GM23338 (cell line): ENCODE results near the gene KLHL21. TPM values are rescaled to one million over a fixed set of nuclear protein-coding genes. Genes with fewer than 3 reads are reported as not detected.

Experiments used
- ATAC-seq: fragments of 200-7000 bp; cut with Tn5 transposase; 3 replicates; pipeline ENCODE4 v1.9.1; 2020
- DNase-seq: peaks from one replicate; pipeline ENCODE4 v3.0.0-alpha.2; 2015; ENCODE audit warnings: low spot score
- H2AFZ ChIP-seq: fragments of 200-600 bp; sonication (generic); 2 replicates; pipeline ENCODE4 v1.8.0; 2016; ENCODE audit warnings: antibody characterized with exemption, mild to moderate bottlenecking, moderate library complexity
- H3F3A ChIP-seq: fragments of 200-600 bp; sonication (generic); replicated peaks from 2 replicates; pipeline ENCODE4 v1.8.0; 2017; ENCODE audit warnings: antibody characterized with exemption, mixed run types, low read depth
- H3K27ac ChIP-seq: fragments of 200-600 bp; sonication (generic); 2 replicates; pipeline ENCODE4 v1.6.1; 2016; ENCODE audit warnings: low read depth
- H3K27me3 ChIP-seq: fragments of 200-600 bp; sonication (generic); 2 replicates; pipeline ENCODE4 v1.8.0; 2016; ENCODE audit warnings: mild to moderate bottlenecking, mixed run types, moderate library complexity; ENCODE audit not compliant: insufficient read depth
- H3K36me3 ChIP-seq: fragments of 200-600 bp; sonication (generic); 2 replicates; pipeline ENCODE4 v1.8.0; 2016; ENCODE audit warnings: mild to moderate bottlenecking; ENCODE audit not compliant: insufficient read depth
- H3K4me1 ChIP-seq: fragments of 200-600 bp; sonication (generic); 2 replicates; pipeline ENCODE4 v1.8.0; 2016; ENCODE audit warnings: mild to moderate bottlenecking, moderate library complexity; ENCODE audit not compliant: insufficient read depth
- H3K4me2 ChIP-seq: fragments of 200-600 bp; sonication (generic); 2 replicates; pipeline ENCODE4 v1.7.1; 2017; ENCODE audit warnings: mixed run types
- H3K4me3 ChIP-seq: fragments of 200-600 bp; sonication (generic); 2 replicates; pipeline ENCODE4 v1.6.1; 2016; ENCODE audit warnings: mixed run types
- H3K79me2 ChIP-seq: fragments of 200-600 bp; sonication (generic); replicated peaks from 2 replicates; pipeline ENCODE4 v1.8.0; 2017; ENCODE audit warnings: mild to moderate bottlenecking; ENCODE audit not compliant: insufficient read depth
- H3K9me2 ChIP-seq: fragments of 200-600 bp; sonication (generic); 2 replicates; pipeline ENCODE4 v1.8.0; 2017; ENCODE audit not compliant: insufficient read depth
- H4K20me1 ChIP-seq: fragments of 200-600 bp; sonication (generic); replicated peaks from 2 replicates; pipeline ENCODE4 v1.8.0; 2017; ENCODE audit warnings: mild to moderate bottlenecking; ENCODE audit not compliant: insufficient read depth
- H3K27ac Mint-ChIP-seq: 2 replicates; pipeline ENCODE4 v1.8.0; 2020; ENCODE audit warnings: inconsistent platforms, mild to moderate bottlenecking, moderate library complexity, mixed read lengths
- H3K27me3 Mint-ChIP-seq: 3 replicates; pipeline ENCODE4 v1.8.0; 2022; ENCODE audit warnings: low read depth, mild to moderate bottlenecking, moderate library complexity, mixed read lengths, inconsistent platforms; ENCODE audit not compliant: insufficient read depth, poor library complexity
- H3K36me3 Mint-ChIP-seq: 3 replicates; pipeline ENCODE4 v1.8.0; 2021; ENCODE audit warnings: low read depth, mild to moderate bottlenecking, inconsistent platforms, moderate library complexity, mixed read lengths
- H3K4me1 Mint-ChIP-seq: 3 replicates; pipeline ENCODE4 v1.8.0; 2020; ENCODE audit warnings: mild to moderate bottlenecking, inconsistent platforms, mixed read lengths
- H3K4me3 Mint-ChIP-seq: 3 replicates; pipeline ENCODE4 v1.8.0; 2021; ENCODE audit warnings: moderate library complexity, mild to moderate bottlenecking, inconsistent platforms, mixed read lengths
- H3K9me3 Mint-ChIP-seq: 3 replicates; pipeline ENCODE4 v1.8.0; 2020; ENCODE audit warnings: moderate library complexity, mild to moderate bottlenecking, inconsistent platforms, mixed read lengths
- CREB1 ChIP-seq: fragments of 250-450 bp; sonication (Bioruptor Pico); IDR thresholded peaks from 2 replicates; pipeline ENCODE4 v1.5.0; 2020; ENCODE audit warnings: low read depth, mild to moderate bottlenecking, moderate library complexity
- EZH2 ChIP-seq: fragments of 200-600 bp; sonication (generic); IDR thresholded peaks from one replicate; pipeline ENCODE4 v1.8.0; 2017; ENCODE audit warnings: antibody characterized with exemption, mild to moderate bottlenecking, low read depth; ENCODE audit not compliant: unreplicated experiment
- EZH2phosphoT487 ChIP-seq: fragments of 200-600 bp; sonication (generic); IDR thresholded peaks from one replicate; pipeline ENCODE4 v1.8.1; 2018; ENCODE audit warnings: antibody characterized with exemption; ENCODE audit not compliant: unreplicated experiment
- JUNB ChIP-seq: IDR thresholded peaks from one replicate; pipeline ENCODE4 v1.6.1; 2016; ENCODE audit warnings: antibody characterized with exemption; ENCODE audit not compliant: unreplicated experiment
- NANOG ChIP-seq: IDR thresholded peaks from 2 replicates; pipeline ENCODE4 v1.6.1; 2016; ENCODE audit warnings: antibody characterized with exemption, borderline replicate concordance
- POLR2AphosphoS5 ChIP-seq: IDR thresholded peaks from 2 replicates; pipeline ENCODE4 v1.6.1; 2016; ENCODE audit warnings: antibody characterized with exemption, low read depth
- STAT1 ChIP-seq: IDR thresholded peaks from one replicate; pipeline ENCODE4 v1.6.1; 2016; ENCODE audit warnings: antibody characterized with exemption; ENCODE audit not compliant: unreplicated experiment
- ZNF114 ChIP-seq: fragments of 250-450 bp; sonication (Bioruptor Pico); IDR thresholded peaks from 2 replicates; pipeline ENCODE4 v1.5.0; 2020; ENCODE audit warnings: mild to moderate bottlenecking, moderate library complexity
- ZNF331 ChIP-seq: fragments of 250-450 bp; sonication (Bioruptor Pico); IDR thresholded peaks from 2 replicates; pipeline ENCODE4 v1.5.0; 2020; ENCODE audit warnings: low read depth, mild to moderate bottlenecking, moderate library complexity
- polyA plus RNA-seq: library from polyadenylated mRNA; unstranded; fragments of >200 nt; fragmentation: Nextera tagmentation; extraction: Ambion mirVana; gene quantifications from 2 replicates; pipeline ENCODE4 v1.2.1, GENCODE V29; 2016
- total RNA-seq: library from RNA; depleted of rRNA; stranded (reverse); fragments of >200 nt; shearing (Covaris generic); gene quantifications from 2 replicates; pipeline ENCODE4 v1.2.3, GENCODE V29; 2014
- TF ChIP-seq, protein P1 (sequence below): IDR thresholded peaks from one replicate; pipeline ENCODE4 v1.6.1; 2018; ENCODE audit warnings: antibody characterized with exemption; ENCODE audit not compliant: unreplicated experiment
- TF ChIP-seq, protein P2 (sequence below): IDR thresholded peaks from 2 replicates; pipeline ENCODE4 v1.6.1; 2016; ENCODE audit warnings: antibody characterized with exemption
- TF ChIP-seq, protein P3 (sequence below), 2 experiments: fragments of 200-600 bp in 1 of 2; sonication (generic) in 1 of 2; conservative IDR thresholded peaks; 2 replicates each; pipeline versions ENCODE4 v1.5.1 to v1.6.1; 2016 to 2017; ENCODE audit warnings: antibody characterized with exemption in 2 of 2, low read depth in 2 of 2, mild to moderate bottlenecking in 2 of 2, moderate library complexity in 1 of 2

KLHL21 gene
- total and polyA plus RNA-seq, 2 experiments from 2014 or later = 7.3 to 35.9 TPM

DNA sequence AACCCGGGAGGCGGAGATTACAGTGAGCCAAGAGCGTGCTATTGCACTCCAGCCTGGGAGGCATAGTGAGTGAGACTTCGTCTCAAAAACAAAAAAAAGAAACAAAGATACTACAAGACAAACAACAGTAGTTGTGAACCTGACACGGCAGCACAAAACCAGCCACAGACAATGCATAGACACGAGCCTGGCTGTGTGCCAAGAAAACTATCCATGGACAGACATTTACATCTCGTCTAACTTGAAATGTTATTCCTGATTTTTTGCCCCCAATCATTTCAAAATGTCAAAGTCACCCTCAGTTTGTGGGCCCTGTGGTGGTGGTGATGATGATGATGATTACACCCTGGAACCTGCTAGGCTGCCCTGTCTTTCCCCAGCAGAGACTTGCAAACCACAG lies 6.3 kb downstream of the KLHL21 start (continued):
- TF ChIP-seq ZNF114 (CRISPR knock-in tag) (no peak), EZH2phosphoT487 (no peak), POLR2AphosphoS5 (no peak)

DNA sequence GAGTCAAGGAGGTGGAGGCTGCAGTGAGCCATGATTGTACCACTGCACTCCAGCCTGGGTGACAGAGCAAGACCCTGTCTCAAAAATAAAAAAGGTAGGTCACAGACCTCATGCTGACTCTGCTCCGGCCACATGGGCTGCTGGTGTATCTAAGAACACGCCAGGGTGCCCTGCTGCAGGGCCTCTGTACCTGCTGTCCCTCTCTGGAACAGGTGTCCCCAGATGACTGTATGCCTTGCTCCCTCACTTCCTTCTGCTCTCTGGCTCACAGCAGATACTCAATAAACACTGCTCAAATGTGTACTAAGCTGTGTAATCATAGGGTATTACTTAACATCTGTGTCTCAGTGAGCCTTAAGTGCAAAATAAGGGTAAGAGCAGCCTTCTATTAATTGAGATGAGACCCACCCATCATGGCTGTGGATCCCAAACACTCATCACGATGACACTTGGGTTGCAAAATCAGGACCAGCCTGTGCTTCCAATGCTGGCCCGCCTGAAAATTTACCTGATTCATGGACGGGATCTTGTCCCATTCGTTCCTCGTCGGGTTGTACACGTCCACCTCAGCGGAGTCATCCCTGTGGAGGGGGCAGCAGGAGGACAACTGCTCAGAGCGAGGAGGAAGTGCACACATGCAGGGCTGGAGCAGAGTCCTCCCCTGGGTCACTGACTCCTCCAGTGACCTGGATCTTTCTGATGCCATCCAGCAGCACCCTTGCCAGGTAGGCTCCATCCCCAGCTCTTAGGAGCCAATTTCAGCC lies 7.5 kb downstream of the KLHL21 start:
- no peaks in the 10 kb centered on the region for H3K9me3 Mint-ChIP-seq
- H3K27ac Mint-ChIP-seq = no peak overlapping the region
- H3K79me2 ChIP-seq = peaks cover 39% of the 10 kb centered on the region
- H3K27ac ChIP-seq = no peak overlapping the region
- no peak overlapping the region for H3K4me2 ChIP-seq
- H2AFZ ChIP-seq = no peak overlapping the region
- H3F3A ChIP-seq = 0 out of 2 replicates have a peak, but pooled peaks cover 4% of the 10 kb centered on the region
- no peak overlapping the region for H3K4me3 Mint-ChIP-seq
- H3K4me1 ChIP-seq = peaks cover 3% of the 10 kb centered on the region
- peaks cover 48% of the 10 kb centered on the region; the same call in 1 of the 2 replicates for H4K20me1 ChIP-seq
- ATAC-seq = no peak
- peaks cover 9% of the 10 kb centered on the region for H3K36me3 ChIP-seq
- peaks cover 7% of the 10 kb centered on the region for H3K27me3 Mint-ChIP-seq
- H3K9me2 ChIP-seq = no peaks in the 10 kb centered on the region
- H3K27me3 ChIP-seq = no peaks in the 10 kb centered on the region
- H3K4me1 Mint-ChIP-seq = peaks cover 7% of the 10 kb centered on the region; the same call in 2 of the 3 replicates
- peaks cover 65% of the 10 kb centered on the region for H3K36me3 Mint-ChIP-seq
- no peak for DNase-seq
- no peak overlapping the region for H3K4me3 ChIP-seq
- TF ChIP-seq JUNB (no peak), ZNF114 (CRISPR knock-in tag) (no peak), POLR2AphosphoS5 (no peak), CREB1 (CRISPR knock-in tag) (no peak), NANOG (no peak), STAT1 (no peak), EZH2 (no peak), ZNF331 (no peak)
- TF ChIP-seq, protein P1, sequence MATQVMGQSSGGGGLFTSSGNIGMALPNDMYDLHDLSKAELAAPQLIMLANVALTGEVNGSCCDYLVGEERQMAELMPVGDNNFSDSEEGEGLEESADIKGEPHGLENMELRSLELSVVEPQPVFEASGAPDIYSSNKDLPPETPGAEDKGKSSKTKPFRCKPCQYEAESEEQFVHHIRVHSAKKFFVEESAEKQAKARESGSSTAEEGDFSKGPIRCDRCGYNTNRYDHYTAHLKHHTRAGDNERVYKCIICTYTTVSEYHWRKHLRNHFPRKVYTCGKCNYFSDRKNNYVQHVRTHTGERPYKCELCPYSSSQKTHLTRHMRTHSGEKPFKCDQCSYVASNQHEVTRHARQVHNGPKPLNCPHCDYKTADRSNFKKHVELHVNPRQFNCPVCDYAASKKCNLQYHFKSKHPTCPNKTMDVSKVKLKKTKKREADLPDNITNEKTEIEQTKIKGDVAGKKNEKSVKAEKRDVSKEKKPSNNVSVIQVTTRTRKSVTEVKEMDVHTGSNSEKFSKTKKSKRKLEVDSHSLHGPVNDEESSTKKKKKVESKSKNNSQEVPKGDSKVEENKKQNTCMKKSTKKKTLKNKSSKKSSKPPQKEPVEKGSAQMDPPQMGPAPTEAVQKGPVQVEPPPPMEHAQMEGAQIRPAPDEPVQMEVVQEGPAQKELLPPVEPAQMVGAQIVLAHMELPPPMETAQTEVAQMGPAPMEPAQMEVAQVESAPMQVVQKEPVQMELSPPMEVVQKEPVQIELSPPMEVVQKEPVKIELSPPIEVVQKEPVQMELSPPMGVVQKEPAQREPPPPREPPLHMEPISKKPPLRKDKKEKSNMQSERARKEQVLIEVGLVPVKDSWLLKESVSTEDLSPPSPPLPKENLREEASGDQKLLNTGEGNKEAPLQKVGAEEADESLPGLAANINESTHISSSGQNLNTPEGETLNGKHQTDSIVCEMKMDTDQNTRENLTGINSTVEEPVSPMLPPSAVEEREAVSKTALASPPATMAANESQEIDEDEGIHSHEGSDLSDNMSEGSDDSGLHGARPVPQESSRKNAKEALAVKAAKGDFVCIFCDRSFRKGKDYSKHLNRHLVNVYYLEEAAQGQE = no peak
- TF ChIP-seq, protein P2, sequence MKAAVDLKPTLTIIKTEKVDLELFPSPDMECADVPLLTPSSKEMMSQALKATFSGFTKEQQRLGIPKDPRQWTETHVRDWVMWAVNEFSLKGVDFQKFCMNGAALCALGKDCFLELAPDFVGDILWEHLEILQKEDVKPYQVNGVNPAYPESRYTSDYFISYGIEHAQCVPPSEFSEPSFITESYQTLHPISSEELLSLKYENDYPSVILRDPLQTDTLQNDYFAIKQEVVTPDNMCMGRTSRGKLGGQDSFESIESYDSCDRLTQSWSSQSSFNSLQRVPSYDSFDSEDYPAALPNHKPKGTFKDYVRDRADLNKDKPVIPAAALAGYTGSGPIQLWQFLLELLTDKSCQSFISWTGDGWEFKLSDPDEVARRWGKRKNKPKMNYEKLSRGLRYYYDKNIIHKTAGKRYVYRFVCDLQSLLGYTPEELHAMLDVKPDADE = no peak
- TF ChIP-seq, protein P3, sequence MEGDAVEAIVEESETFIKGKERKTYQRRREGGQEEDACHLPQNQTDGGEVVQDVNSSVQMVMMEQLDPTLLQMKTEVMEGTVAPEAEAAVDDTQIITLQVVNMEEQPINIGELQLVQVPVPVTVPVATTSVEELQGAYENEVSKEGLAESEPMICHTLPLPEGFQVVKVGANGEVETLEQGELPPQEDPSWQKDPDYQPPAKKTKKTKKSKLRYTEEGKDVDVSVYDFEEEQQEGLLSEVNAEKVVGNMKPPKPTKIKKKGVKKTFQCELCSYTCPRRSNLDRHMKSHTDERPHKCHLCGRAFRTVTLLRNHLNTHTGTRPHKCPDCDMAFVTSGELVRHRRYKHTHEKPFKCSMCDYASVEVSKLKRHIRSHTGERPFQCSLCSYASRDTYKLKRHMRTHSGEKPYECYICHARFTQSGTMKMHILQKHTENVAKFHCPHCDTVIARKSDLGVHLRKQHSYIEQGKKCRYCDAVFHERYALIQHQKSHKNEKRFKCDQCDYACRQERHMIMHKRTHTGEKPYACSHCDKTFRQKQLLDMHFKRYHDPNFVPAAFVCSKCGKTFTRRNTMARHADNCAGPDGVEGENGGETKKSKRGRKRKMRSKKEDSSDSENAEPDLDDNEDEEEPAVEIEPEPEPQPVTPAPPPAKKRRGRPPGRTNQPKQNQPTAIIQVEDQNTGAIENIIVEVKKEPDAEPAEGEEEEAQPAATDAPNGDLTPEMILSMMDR (conservative IDR thresholded peaks at IDR 0.05; ENCODE audit: low read depth in 2 of 2) = no peak
